ENCODE data around the gene ZIC5.

Gene ZIC5

DNA sequence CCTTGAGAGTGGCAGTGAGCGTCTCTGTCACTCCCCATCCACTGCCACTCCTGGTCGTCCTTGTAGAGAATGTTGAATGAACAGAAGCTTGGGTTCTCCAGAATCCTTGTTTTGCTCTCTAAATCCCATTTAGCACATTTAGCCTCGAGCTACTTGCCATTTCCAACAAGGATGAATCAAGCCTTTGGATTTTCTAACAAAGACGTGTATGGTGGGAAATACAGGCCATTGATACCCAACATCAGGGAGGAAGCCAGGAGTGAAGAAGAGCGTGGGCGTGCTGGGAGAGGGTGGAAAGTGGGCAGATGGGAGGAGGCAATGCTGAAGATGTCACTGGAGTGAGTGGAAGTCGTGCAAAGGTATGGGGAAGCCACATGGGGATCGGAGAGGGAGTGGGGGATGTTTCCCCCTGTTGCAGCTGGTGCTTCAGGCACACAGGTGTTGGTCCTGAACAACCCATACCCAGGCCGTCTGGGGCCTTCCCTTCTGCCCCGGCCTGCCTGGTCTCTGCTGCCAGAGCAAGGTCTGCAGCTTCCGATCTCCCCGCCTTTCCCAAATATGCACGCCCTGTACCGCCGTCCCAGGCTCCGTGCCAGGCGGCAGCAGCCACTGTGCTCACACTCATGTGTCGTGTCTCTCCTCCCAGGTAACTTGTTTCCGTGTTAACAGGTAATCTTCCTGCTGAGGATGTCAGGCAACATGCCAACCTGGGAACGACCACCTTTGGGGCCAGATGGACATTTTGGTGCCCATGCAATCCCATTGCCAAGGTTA lies 48.7 kb downstream of the ZIC5 start:
- H3K27me3 ChIP-seq (ENCODE audit: insufficient read depth, low read length): no peaks in the 10 kb centered on the region; the same call in 1 of the 2 replicates
- H2AFZ ChIP-seq (ENCODE audit: low read length): no peak overlapping the region
- no peak overlapping the region for H3K4me2 ChIP-seq (ENCODE audit: low read length)
- H3K79me2 ChIP-seq (ENCODE audit: insufficient read depth, low read length): no peaks in the 10 kb centered on the region
- H3K27ac ChIP-seq (ENCODE audit: low read depth, low read length, poor library complexity, severe bottlenecking): no peak overlapping the region
- no peaks in the 10 kb centered on the region for H4K20me1 ChIP-seq (ENCODE audit: insufficient read depth, low read length)
- TF ChIP-seq EZH2 (IDR thresholded peaks at IDR 0.05; ENCODE audit: borderline replicate concordance, low read length): no peak
- TF ChIP-seq, protein P1, sequence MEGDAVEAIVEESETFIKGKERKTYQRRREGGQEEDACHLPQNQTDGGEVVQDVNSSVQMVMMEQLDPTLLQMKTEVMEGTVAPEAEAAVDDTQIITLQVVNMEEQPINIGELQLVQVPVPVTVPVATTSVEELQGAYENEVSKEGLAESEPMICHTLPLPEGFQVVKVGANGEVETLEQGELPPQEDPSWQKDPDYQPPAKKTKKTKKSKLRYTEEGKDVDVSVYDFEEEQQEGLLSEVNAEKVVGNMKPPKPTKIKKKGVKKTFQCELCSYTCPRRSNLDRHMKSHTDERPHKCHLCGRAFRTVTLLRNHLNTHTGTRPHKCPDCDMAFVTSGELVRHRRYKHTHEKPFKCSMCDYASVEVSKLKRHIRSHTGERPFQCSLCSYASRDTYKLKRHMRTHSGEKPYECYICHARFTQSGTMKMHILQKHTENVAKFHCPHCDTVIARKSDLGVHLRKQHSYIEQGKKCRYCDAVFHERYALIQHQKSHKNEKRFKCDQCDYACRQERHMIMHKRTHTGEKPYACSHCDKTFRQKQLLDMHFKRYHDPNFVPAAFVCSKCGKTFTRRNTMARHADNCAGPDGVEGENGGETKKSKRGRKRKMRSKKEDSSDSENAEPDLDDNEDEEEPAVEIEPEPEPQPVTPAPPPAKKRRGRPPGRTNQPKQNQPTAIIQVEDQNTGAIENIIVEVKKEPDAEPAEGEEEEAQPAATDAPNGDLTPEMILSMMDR (IDR thresholded peaks at IDR 0.05; ENCODE audit: low read length): no peak
- H3K36me3 ChIP-seq (ENCODE audit: insufficient read depth, low read length): no peaks in the 10 kb centered on the region
- H3F3A ChIP-seq (ENCODE audit: insufficient read depth, low read length): no peaks in the 10 kb centered on the region
- H3K9me3 ChIP-seq (ENCODE audit: low read length): no peaks in the 10 kb centered on the region
- H3K4me3 ChIP-seq (ENCODE audit: low read depth, low read length, poor library complexity, severe bottlenecking): no peak overlapping the region
- no peaks in the 10 kb centered on the region for H3K9me2 ChIP-seq (ENCODE audit: low read depth, low read length)
- H3K9ac ChIP-seq (ENCODE audit: low read length): no peak overlapping the region
- H3K4me1 ChIP-seq (ENCODE audit: insufficient read depth, low read length, severe bottlenecking): no peaks in the 10 kb centered on the region

DNA sequence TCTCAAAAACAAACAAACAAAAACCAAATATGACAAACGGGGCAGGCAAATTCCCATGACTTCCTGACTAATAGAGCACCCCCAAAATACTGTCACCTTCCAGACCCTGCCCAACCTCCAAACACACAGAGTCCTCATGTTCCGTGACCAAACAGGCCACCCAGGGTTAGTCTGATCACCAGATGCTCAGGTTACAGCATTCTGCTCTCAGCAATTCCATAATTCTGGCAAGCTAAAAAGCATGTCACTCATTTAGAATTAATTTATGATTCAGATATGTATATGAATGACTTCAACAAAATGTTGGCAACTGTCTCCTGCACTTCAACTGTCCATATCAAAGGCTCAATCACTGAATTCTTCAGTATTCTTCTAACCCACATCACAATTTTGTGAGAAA lies 52.4 kb downstream of the ZIC5 start:
- Histone ChIP-seq H3K9ac (ENCODE audit: low read length) (no peak overlapping the region), H2AFZ (ENCODE audit: low read length) (no peak overlapping the region), H3K9me2 (ENCODE audit: low read depth, low read length) (no peaks in the 10 kb centered on the region), H3K9me3 (ENCODE audit: low read length) (no peaks in the 10 kb centered on the region), H3F3A (ENCODE audit: insufficient read depth, low read length) (no peaks in the 10 kb centered on the region), H3K4me3 (ENCODE audit: low read depth, low read length, poor library complexity, severe bottlenecking) (no peak overlapping the region), H3K27me3 (ENCODE audit: insufficient read depth, low read length) (no peaks in the 10 kb centered on the region; the same call in 1 of the 2 replicates), H3K27ac (ENCODE audit: low read depth, low read length, poor library complexity, severe bottlenecking) (no peak overlapping the region), H3K36me3 (ENCODE audit: insufficient read depth, low read length) (no peaks in the 10 kb centered on the region), H4K20me1 (ENCODE audit: insufficient read depth, low read length) (no peaks in the 10 kb centered on the region), H3K4me2 (ENCODE audit: low read length) (no peak overlapping the region), H3K4me1 (ENCODE audit: insufficient read depth, low read length, severe bottlenecking) (no peaks in the 10 kb centered on the region), H3K79me2 (ENCODE audit: insufficient read depth, low read length) (no peaks in the 10 kb centered on the region)
- TF ChIP-seq EZH2 (IDR thresholded peaks at IDR 0.05; ENCODE audit: borderline replicate concordance, low read length): no peak

DNA sequence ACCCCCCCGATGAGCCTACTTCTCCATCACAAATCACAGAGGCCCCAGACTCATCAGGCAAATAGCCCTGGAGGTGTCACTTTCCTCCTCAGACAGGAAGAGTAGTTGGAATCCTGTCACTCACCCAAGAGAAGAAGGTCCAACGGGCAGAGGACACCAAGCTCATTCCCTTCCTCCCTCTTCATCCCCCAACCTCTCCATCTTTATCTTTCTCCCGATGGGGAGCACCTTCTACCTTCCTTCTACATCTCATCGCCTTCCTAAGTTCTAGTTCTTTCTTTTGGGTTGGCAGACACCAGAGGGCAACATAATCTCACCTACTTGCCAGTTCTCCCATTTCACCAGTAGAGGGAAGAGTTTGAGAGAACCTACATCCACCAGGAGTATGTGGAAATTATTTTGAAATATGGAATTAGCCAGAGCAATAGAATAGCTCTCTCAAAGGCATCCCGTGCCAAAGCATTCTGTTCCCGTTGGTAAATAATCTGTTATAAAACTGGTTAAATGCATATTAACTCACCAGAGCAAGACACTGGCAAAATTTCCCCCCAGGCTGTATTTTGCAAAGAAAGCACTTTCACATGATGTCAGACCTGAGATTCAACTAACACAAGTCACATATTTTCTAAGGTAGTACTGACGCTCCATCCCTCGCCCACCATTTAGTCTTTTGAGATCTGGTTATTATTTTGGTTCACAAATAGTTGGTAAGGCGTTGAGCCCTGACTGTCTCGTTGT lies 55.0 kb downstream of the ZIC5 start:
- Histone ChIP-seq H3K9me2 (ENCODE audit: low read depth, low read length) (no peaks in the 10 kb centered on the region), H3K4me3 (ENCODE audit: low read depth, low read length, poor library complexity, severe bottlenecking) (no peak overlapping the region), H3K79me2 (ENCODE audit: insufficient read depth, low read length) (no peaks in the 10 kb centered on the region), H3K4me1 (ENCODE audit: insufficient read depth, low read length, severe bottlenecking) (no peaks in the 10 kb centered on the region), H3K36me3 (ENCODE audit: insufficient read depth, low read length) (no peaks in the 10 kb centered on the region), H3K9ac (ENCODE audit: low read length) (no peak overlapping the region), H2AFZ (ENCODE audit: low read length) (no peak overlapping the region), H3K27me3 (ENCODE audit: insufficient read depth, low read length) (no peaks in the 10 kb centered on the region; the same call in 1 of the 2 replicates), H3K4me2 (ENCODE audit: low read length) (no peak overlapping the region), H4K20me1 (ENCODE audit: insufficient read depth, low read length) (no peaks in the 10 kb centered on the region), H3K9me3 (ENCODE audit: low read length) (no peaks in the 10 kb centered on the region), H3F3A (ENCODE audit: insufficient read depth, low read length) (no peaks in the 10 kb centered on the region), H3K27ac (ENCODE audit: low read depth, low read length, poor library complexity, severe bottlenecking) (no peak overlapping the region)
- TF ChIP-seq, protein P1 (IDR thresholded peaks at IDR 0.05; ENCODE audit: low read length): peak; percentile 99
- no peak for TF ChIP-seq EZH2 (IDR thresholded peaks at IDR 0.05; ENCODE audit: borderline replicate concordance, low read length)

Data from OCI-LY1 (cell line).